K562 (cell line): ENCODE measurements around the gene MYRIP. TPM values are rescaled to one million over a fixed set of nuclear protein-coding genes. Genes with fewer than 3 reads are reported as not detected.

Source experiments
- ATAC-seq: fragments of 200-7000 bp; cut with Tn5 transposase; 3 replicates; pipeline ENCODE4 v1.9.1; 2020; ENCODE audit warnings: moderate library complexity
- BruUV-seq: library from RNA; stranded (reverse); fragments of 400-500 nt; replicated peaks from 2 replicates; lab custom pipeline; 2021; lab: Mats Ljungman, UMichigan
- CTCF ChIA-PET: fragments of 300-600 bp; formaldehyde crosslinking; extraction: SDS; loops from one replicate; lab custom pipeline; 2021; ENCODE audit warnings: low intra/inter-chr PET ratio; lab: Yijun Ruan, JAX
- POLR2A ChIA-PET: fragments of 300-600, 350-650 bp; sonication (Branson Sonifier 250); formaldehyde crosslinking; extraction: SDS; loops from one replicate; lab custom pipeline; 2021; ENCODE audit warnings: antibody characterized with exemption, inconsistent platforms; lab: Yijun Ruan, JAX
- DNase-seq, 4 experiments: peaks; one replicate each; pipeline versions ENCODE4 v3.0.0 to v3.0.0-alpha.2; 2011 to 2018; ENCODE audit warnings: low spot score in 3 of 4, mixed read lengths in 3 of 4; ENCODE audit errors: extremely low read depth in 1 of 4
- FAIRE-seq: peaks from 2 replicates; lab custom pipeline; 2011; peaks lifted over from hg19 to GRCh38; lab: Jason Lieb, UNC
- H2AFZ ChIP-seq: 2 replicates; pipeline ENCODE4 v1.6.0; 2011; ENCODE audit warnings: low read depth, low read length, control low read depth, inconsistent platforms
- H3K27ac ChIP-seq: fragments of 200-600 bp; 3 replicates; pipeline ENCODE4 v1.8.0; 2011; ENCODE audit warnings: low read depth, mild to moderate bottlenecking, control low read depth, inconsistent platforms, low read length, moderate library complexity, mixed read lengths; ENCODE audit errors: extremely low read depth
- H3K27me3 ChIP-seq, 2 experiments: fragments of 300-600 bp in 1 of 2; 2 replicates in 1 of 2; 3 replicates in 1 of 2; pipeline versions ENCODE4 v1.6.0 to v1.8.0; 2011; ENCODE audit warnings: inconsistent platforms in 2 of 2, low read length in 2 of 2, mild to moderate bottlenecking in 1 of 2, mixed read lengths in 1 of 2, moderate library complexity in 1 of 2; ENCODE audit not compliant: control insufficient read depth in 2 of 2, insufficient read depth in 2 of 2
- H3K36me3 ChIP-seq: fragments of 300-600 bp; 3 replicates; pipeline ENCODE4 v1.8.0; 2011; ENCODE audit warnings: mild to moderate bottlenecking, low read length, inconsistent platforms; ENCODE audit not compliant: control insufficient read depth, insufficient read depth
- H3K4me1 ChIP-seq, 2 experiments: fragments of 200-600 bp in 1 of 2; replicated peaks in 1 of 2; 2 replicates in 1 of 2; 3 replicates in 1 of 2; pipeline versions ENCODE4 v1.5.1 to v1.8.0; 2011; ENCODE audit warnings: inconsistent platforms in 2 of 2, low read length in 2 of 2, mild to moderate bottlenecking in 1 of 2, mixed read lengths in 1 of 2, moderate library complexity in 1 of 2; ENCODE audit not compliant: control insufficient read depth in 2 of 2, insufficient read depth in 2 of 2
- H3K4me2 ChIP-seq: 2 replicates; pipeline ENCODE4 v1.6.1; 2011; ENCODE audit warnings: low read length, control low read depth, inconsistent platforms, mixed read lengths; ENCODE audit not compliant: insufficient read depth
- H3K4me3 ChIP-seq: fragments of 200-600 bp; sonication (generic), shearing (Covaris generic); 2 replicates; pipeline ENCODE4 v1.5.1; 2016; ENCODE audit warnings: control low read depth, inconsistent platforms
- H3K79me2 ChIP-seq: fragments of 200-600 bp; 3 replicates; pipeline ENCODE4 v1.8.0; 2011; ENCODE audit warnings: low read length, inconsistent platforms; ENCODE audit not compliant: control insufficient read depth, insufficient read depth
- H3K9ac ChIP-seq, 2 experiments: 2 replicates each; pipeline versions ENCODE4 v1.6.0 to v1.6.1; 2011; ENCODE audit warnings: low read depth in 2 of 2, low read length in 2 of 2, control low read depth in 1 of 2, inconsistent platforms in 1 of 2, mild to moderate bottlenecking in 1 of 2, mixed read lengths in 1 of 2; ENCODE audit not compliant: insufficient read depth in 1 of 2
- H3K9me1 ChIP-seq: one replicate; pipeline ENCODE4 v1.6.0; 2011; ENCODE audit warnings: inconsistent platforms, mild to moderate bottlenecking, low read length, moderate library complexity; ENCODE audit not compliant: control insufficient read depth, insufficient read depth
- H3K9me3 ChIP-seq: replicated peaks from 2 replicates; pipeline ENCODE4 v1.5.1; 2011; ENCODE audit warnings: low read depth, low read length, inconsistent platforms; ENCODE audit not compliant: control insufficient read depth, insufficient read depth
- H4K20me1 ChIP-seq: replicated peaks from 2 replicates; pipeline ENCODE4 v1.6.1; 2011; ENCODE audit warnings: low read length, inconsistent platforms, mixed read lengths; ENCODE audit not compliant: control insufficient read depth, insufficient read depth
- CCAR2 ChIP-seq: fragments of 200-400 bp; formaldehyde crosslinking; IDR thresholded peaks from 2 replicates; pipeline ENCODE4 v1.6.1; 2017; ENCODE audit warnings: mild to moderate bottlenecking, low read depth, low read length
- HOXB6 ChIP-seq: fragments of 250-450 bp; sonication (Bioruptor Pico); IDR thresholded peaks from 2 replicates; pipeline ENCODE4 v1.5.1; 2022; ENCODE audit warnings: mild to moderate bottlenecking, borderline replicate concordance
- KLF16 ChIP-seq: IDR thresholded peaks from 2 replicates; pipeline ENCODE4 v1.6.1; 2016; ENCODE audit warnings: antibody characterized with exemption
- PPARD ChIP-seq: fragments of 250-450 bp; sonication (Bioruptor Pico); IDR thresholded peaks from 2 replicates; pipeline ENCODE4 v1.8.0; 2022; ENCODE audit warnings: inconsistent platforms, mild to moderate bottlenecking, moderate library complexity
- TCF15 ChIP-seq: fragments of 250-450 bp; sonication (Bioruptor Pico); IDR thresholded peaks from 2 replicates; pipeline ENCODE4 v1.8.0; 2022; ENCODE audit warnings: moderate library complexity, mild to moderate bottlenecking, inconsistent platforms
- ZNF785 ChIP-seq: fragments of 250-450 bp; sonication (Bioruptor Pico); IDR thresholded peaks from 2 replicates; pipeline ENCODE4 v1.4.0; 2020; ENCODE audit warnings: mild to moderate bottlenecking
- WGBS: fragments of 100-300 bp; shearing (Covaris generic); methylation state at CpG from one replicate; pipeline ENCODE4 v1.1.6; 2016; ENCODE audit warnings: low coverage, mixed read lengths; ENCODE audit not compliant: insufficient coverage; ENCODE audit errors: missing lambda C conversion rate; 5-methylcytosine and 5-hydroxymethylcytosine counted together
- in situ Hi-C: fragments of 300-500 bp; cut with MboI; formaldehyde crosslinking; loops from 4 replicates; pipeline ENCODE4 v1.15.0; 2018; ENCODE audit warnings: inconsistent platforms, mixed read lengths
- intact Hi-C: fragments of 100-400 bp; cut with micrococcal nuclease; formaldehyde crosslinking; loops from 2 replicates; pipeline ENCODE4 v1.14.2; 2022
- polyA plus RNA-seq, 8 experiments: library from polyadenylated mRNA; depleted of rRNA in 4 of 8; stranded (reverse) in 5 of 8; unstranded in 3 of 8; fragments of >200 nt; fragmentation: Nextera tagmentation in 2 of 8; fragmentation: Illumina TruSeq in 1 of 8; extraction: Ambion mirVana in 2 of 8; extraction: Trizol in 1 of 8; gene quantifications; 2 replicates each; pipeline versions ENCODE4 v1.2.1 to v1.2.3, GENCODE V29; 2011 to 2014; ENCODE audit warnings: inconsistent platforms in 1 of 8, missing spikeins in 1 of 8
- total RNA-seq, 7 experiments: library from RNA; depleted of rRNA in 6 of 7; stranded (reverse); fragments of >200 nt in 6 of 7; fragmentation: Illumina TruSeq in 2 of 7; extraction: Trizol in 2 of 7; gene quantifications; 2 replicates each; pipeline versions ENCODE4 v1.2.1 to v1.2.3, GENCODE V29; 2011 to 2021; ENCODE audit warnings: low replicate concordance in 1 of 7

The MYRIP gene
- total and polyA plus RNA-seq, 9 of the 15 experiments (the other 6 are each of a cell fraction or from before 2014, with no cell fraction given): 0.03 to 0.12 TPM; not detected in 7

GRCh38 chr3:40211579-40211978 is 402.2 kb downstream of the MYRIP start:
- no peak for FAIRE-seq
- H3K9me3 ChIP-seq: no peaks in the 10 kb centered on the region
- no peak overlapping the region for H3K4me3 ChIP-seq
- in situ Hi-C loops (no loop called here), intact Hi-C loops (no loop called here)
- BruUV-seq: no TSS peak
- H2AFZ ChIP-seq: no peak overlapping the region
- no peak overlapping the region for H3K27ac ChIP-seq
- H3K79me2 ChIP-seq: no peaks in the 10 kb centered on the region
- POLR2A ChIA-PET: interaction anchor here (1.0 kb wide), 1 partner anchor 104 kb away, joined by 4 read pairs; no protein-coding TSS in a partner anchor
- H3K36me3 ChIP-seq: no peaks in the 10 kb centered on the region
- peaks cover 0 to 14% of the 10 kb centered on the region in 2 experiments; a peak in 3 of 5 replicates for H3K27me3 ChIP-seq
- H3K9me1 ChIP-seq: no peaks in the 10 kb centered on the region
- H4K20me1 ChIP-seq: no peaks in the 10 kb centered on the region
- no peaks in the 10 kb centered on the region; a peak in 1 of 5 replicates for H3K4me1 ChIP-seq
- DNase-seq: no peak
- H3K4me2 ChIP-seq: no peak overlapping the region
- 4% methylated on average over 4 of the region's 4 CpGs for WGBS
- no peak overlapping the region for H3K9ac ChIP-seq
- no peak for TF ChIP-seq HOXB6 (CRISPR knock-in tag)
- no peak for TF ChIP-seq KLF16
- CTCF ChIA-PET: no interaction called here
- no peak for ATAC-seq

- CTCF ChIA-PET: no interaction called here
- peak; percentile 65 for ATAC-seq
- no peak overlapping the region for H2AFZ ChIP-seq
- no peak for FAIRE-seq
- H3K9me1 ChIP-seq: no peaks in the 10 kb centered on the region
- no TSS peak for BruUV-seq
- in situ Hi-C loops (no loop called here), intact Hi-C loops (no loop called here)
- H3K9me3 ChIP-seq: no peaks in the 10 kb centered on the region
- H3K27ac ChIP-seq: no peak overlapping the region
- no peak for DNase-seq
- no peaks in the 10 kb centered on the region; a peak in 1 of 5 replicates for H3K4me1 ChIP-seq
- no peak for TF ChIP-seq TCF15
- TF ChIP-seq ZNF785 (CRISPR knock-in tag): no peak
- TF ChIP-seq PPARD (CRISPR knock-in tag): no peak
- no peak for TF ChIP-seq CCAR2
- WGBS: 6% methylated on average over 5 of the region's 5 CpGs
- H3K79me2 ChIP-seq: no peaks in the 10 kb centered on the region
- no peak overlapping the region; a peak in 1 of 4 replicates for H3K9ac ChIP-seq
- H3K4me2 ChIP-seq: no peak overlapping the region
- no peaks in the 10 kb centered on the region for H4K20me1 ChIP-seq
- peaks cover 3 to 14% of the 10 kb centered on the region in 2 experiments; a peak in 4 of 5 replicates for H3K27me3 ChIP-seq
- H3K36me3 ChIP-seq: no peaks in the 10 kb centered on the region
- POLR2A ChIA-PET: interaction anchor here (1.1 kb wide), 1 partner anchor 9 kb away, joined by 3 read pairs; no protein-coding TSS in a partner anchor
- no peak overlapping the region for H3K4me3 ChIP-seq
These were observed 404.1 kb downstream of the MYRIP start for GRCh38 chr3:40213556-40213955.
